DOHH2 (cell line): Measurements from ENCODE around the gene ALPK1.

Source experiments
- H3F3A ChIP-seq: fragments of 200-600 bp; sonication (generic), shearing (Covaris generic); 2 replicates; pipeline ENCODE4 v1.6.0; 2016; ENCODE audit warnings: antibody characterized with exemption, mild to moderate bottlenecking; ENCODE audit not compliant: control insufficient read depth, insufficient read depth
- H3K27ac ChIP-seq: fragments of 200-600 bp; sonication (generic); 2 replicates; pipeline ENCODE4 v1.5.1; 2014; ENCODE audit warnings: low read depth, mild to moderate bottlenecking, low read length, moderate library complexity
- H3K27me3 ChIP-seq: fragments of 200-600 bp; sonication (generic); 2 replicates; pipeline ENCODE4 v1.6.1; 2014; ENCODE audit warnings: mild to moderate bottlenecking, low read length, mixed read lengths; ENCODE audit not compliant: control insufficient read depth
- H3K36me3 ChIP-seq: fragments of 200-600 bp; sonication (generic); 2 replicates; pipeline ENCODE4 v1.6.1; 2014; ENCODE audit warnings: mild to moderate bottlenecking, low read length, moderate library complexity, mixed read lengths; ENCODE audit not compliant: control insufficient read depth
- H3K4me1 ChIP-seq: fragments of 200-600 bp; sonication (generic); 2 replicates; pipeline ENCODE4 v1.6.1; 2014; ENCODE audit warnings: mild to moderate bottlenecking, low read length, mixed read lengths; ENCODE audit not compliant: control insufficient read depth
- H3K4me2 ChIP-seq: fragments of 200-600 bp; sonication (generic); 2 replicates; pipeline ENCODE4 v1.6.0; 2014; ENCODE audit warnings: mild to moderate bottlenecking, low read length, moderate library complexity
- H3K4me3 ChIP-seq: fragments of 200-600 bp; sonication (generic); 2 replicates; pipeline ENCODE4 v1.5.1; 2014; ENCODE audit warnings: mild to moderate bottlenecking, low read length, mixed read lengths
- H3K79me2 ChIP-seq: fragments of 200-600 bp; sonication (generic); 2 replicates; pipeline ENCODE4 v1.6.1; 2014; ENCODE audit warnings: mild to moderate bottlenecking, low read length, mixed read lengths; ENCODE audit not compliant: control insufficient read depth
- H3K9me2 ChIP-seq: fragments of 200-600 bp; sonication (generic); replicated peaks from 2 replicates; pipeline ENCODE4 v1.6.1; 2014; ENCODE audit warnings: mild to moderate bottlenecking, low read length, mixed read lengths; ENCODE audit not compliant: control insufficient read depth
- H3K9me3 ChIP-seq: fragments of 200-600 bp; sonication (generic); 2 replicates; pipeline ENCODE4 v1.6.1; 2014; ENCODE audit warnings: antibody characterized with exemption, low read length, mixed read lengths; ENCODE audit not compliant: control insufficient read depth, insufficient read depth
- H4K20me1 ChIP-seq: fragments of 200-600 bp; sonication (generic); 2 replicates; pipeline ENCODE4 v1.6.0; 2014; ENCODE audit warnings: low read depth, mild to moderate bottlenecking, antibody characterized with exemption, low read length, moderate library complexity; ENCODE audit not compliant: control insufficient read depth, insufficient read depth
- CTCF ChIP-seq: fragments of 200-600 bp; sonication (generic); IDR thresholded peaks from one replicate; pipeline ENCODE4 v1.5.1; 2014; ENCODE audit warnings: antibody characterized with exemption, mild to moderate bottlenecking, low read depth, low read length; ENCODE audit not compliant: poor library complexity, severe bottlenecking
- EZH2phosphoT487 ChIP-seq: fragments of 200-600 bp; sonication (generic); IDR thresholded peaks from 2 replicates; pipeline ENCODE4 v1.6.1; 2017; ENCODE audit warnings: borderline replicate concordance, mild to moderate bottlenecking, antibody characterized with exemption, low read length, moderate library complexity, mixed read lengths

ALPK1 gene

GRCh38 chr4:112381996-112382692 is 85.0 kb downstream of the ALPK1 start:
- no peak overlapping the region for H3K4me2 ChIP-seq
- H3K4me1 ChIP-seq, result peaks cover 2% of the 10 kb centered on the region
- no peaks in the 10 kb centered on the region for H3K9me2 ChIP-seq
- H3K27ac ChIP-seq, result no peak overlapping the region
- no peaks in the 10 kb centered on the region for H4K20me1 ChIP-seq
- H3K79me2 ChIP-seq, result no peaks in the 10 kb centered on the region
- no peaks in the 10 kb centered on the region for H3K9me3 ChIP-seq
- H3F3A ChIP-seq, result no peaks in the 10 kb centered on the region
- H3K27me3 ChIP-seq, result no peaks in the 10 kb centered on the region
- no peak overlapping the region for H3K4me3 ChIP-seq
- no peak for TF ChIP-seq EZH2phosphoT487
- TF ChIP-seq CTCF, result no peak
- H3K36me3 ChIP-seq, result no peaks in the 10 kb centered on the region

- H3K4me1 ChIP-seq, result no peaks in the 10 kb centered on the region
- no peaks in the 10 kb centered on the region for H3F3A ChIP-seq
- no peak overlapping the region for H3K27ac ChIP-seq
- H3K9me3 ChIP-seq, result no peaks in the 10 kb centered on the region
- no peaks in the 10 kb centered on the region for H3K27me3 ChIP-seq
- no peak overlapping the region for H3K4me2 ChIP-seq
- H3K36me3 ChIP-seq, result no peaks in the 10 kb centered on the region
- no peaks in the 10 kb centered on the region for H4K20me1 ChIP-seq
- H3K4me3 ChIP-seq, result no peak overlapping the region
- H3K79me2 ChIP-seq, result no peaks in the 10 kb centered on the region
- no peaks in the 10 kb centered on the region for H3K9me2 ChIP-seq
- no peak for TF ChIP-seq CTCF
- TF ChIP-seq EZH2phosphoT487, result no peak
Observed at GRCh38 chr4:112386071-112386470, 88.9 kb downstream of the ALPK1 start.

- Histone ChIP-seq H3K79me2 (no peaks in the 10 kb centered on the region), H3K4me1 (no peaks in the 10 kb centered on the region), H3K36me3 (no peaks in the 10 kb centered on the region), H3K27ac (no peak overlapping the region), H3K4me3 (no peak overlapping the region), H3K4me2 (no peak overlapping the region), H3K9me2 (no peaks in the 10 kb centered on the region), H3F3A (no peaks in the 10 kb centered on the region), H3K9me3 (no peaks in the 10 kb centered on the region), H4K20me1 (no peaks in the 10 kb centered on the region), H3K27me3 (no peaks in the 10 kb centered on the region)
- TF ChIP-seq EZH2phosphoT487 (no peak), CTCF (no peak)
Observed at GRCh38 chr4:112402098-112402497, 104.9 kb downstream of the ALPK1 start.
